Suppressor macrophage treated with lipopolysaccharide for 1 hour (primary cell): Measurements from ENCODE around the gene G6PC1.
"Not testable (repeated sequence)": the region's sequence is repeated elsewhere in the genome, so short reads cannot be mapped to it uniquely, and the experiment has no call there.

Experiments
- DNase-seq, 3 donors: peaks; one replicate each; pipeline ENCODE4 v3.0.0-alpha.2; 2020 to 2022

Gene G6PC1

GRCh38 chr17:42900460-42901331, at the start of gene G6PC1:
Gene G6PC1, plus strand, starts transcription at chr17:42900799. Its CDS starts 78 bp downstream, at chr17:42900877.
- peak in 2 of 3 donors; percentile 20 to 21 for DNase-seq

- no peak for DNase-seq
These were observed 49.6 kb upstream of the G6PC1 start, which contains the start of gene AOC3 for GRCh38 chr17:42850954-42851353. Gene AOC3, plus strand, starts transcription at chr17:42851199. Its CDS starts 145 bp downstream, at chr17:42851344.

- DNase-seq: not testable (repeated sequence)
These were observed 49.0 kb upstream of the G6PC1 start for GRCh38 chr17:42851371-42852240.

GRCh38 chr17:42852351-42852750, 48.2 kb upstream of the G6PC1 start:
- no peak for DNase-seq

- DNase-seq: peak; percentile 43 to 66 (median 61)
These were observed 47.6 kb upstream of the G6PC1 start for GRCh38 chr17:42853004-42853403.

GRCh38 chr17:42853597-42853967, 47.0 kb upstream of the G6PC1 start:
- no peak for DNase-seq

GRCh38 chr17:42853968-42854790, 46.4 kb upstream of the G6PC1 start:
- no peak for DNase-seq

GRCh38 chr17:42855048-42855596, 45.5 kb upstream of the G6PC1 start:
- peak; percentile 78 to 81 (median 78) for DNase-seq

- not testable (repeated sequence) for DNase-seq
These were observed 44.5 kb upstream of the G6PC1 start for GRCh38 chr17:42856093-42856492.

GRCh38 chr17:42856516-42856915, 44.1 kb upstream of the G6PC1 start:
- not testable (repeated sequence) for DNase-seq

- DNase-seq: no peak
These were observed 43.2 kb upstream of the G6PC1 start for GRCh38 chr17:42857389-42857788.

GRCh38 chr17:42865638-42866094, 34.9 kb upstream of the G6PC1 start:
- DNase-seq: no peak

- no peak for DNase-seq
These were observed 34.4 kb upstream of the G6PC1 start for GRCh38 chr17:42866216-42866615.

- DNase-seq: no peak
These were observed 33.7 kb upstream of the G6PC1 start for GRCh38 chr17:42866631-42867575.

GRCh38 chr17:42867694-42868261, 32.8 kb upstream of the G6PC1 start:
- not testable (repeated sequence) for DNase-seq

- no peak for DNase-seq
These were observed 32.3 kb upstream of the G6PC1 start for GRCh38 chr17:42868338-42868737.

- no peak for DNase-seq
These were observed 29.0 kb upstream of the G6PC1 start for GRCh38 chr17:42871647-42872046.

- no peak for DNase-seq
These were observed 28.2 kb upstream of the G6PC1 start for GRCh38 chr17:42872251-42872965.

GRCh38 chr17:42873315-42873714, 27.3 kb upstream of the G6PC1 start:
- DNase-seq: no peak
